Esophagus squamous epithelium (tissue), 4 donors: ENCODE results near the gene ZNF524.

Source experiments
- CTCF ChIP-seq, 6 experiments: fragments of 450-650 bp in 4 of 6; fragments of 200-600 bp in 2 of 6; sonication (generic) in 2 of 6; IDR thresholded peaks; one replicate each; pipeline ENCODE4 v1.5.1; 2016 to 2019; ENCODE audit warnings: antibody characterized with exemption in 6 of 6, mild to moderate bottlenecking in 4 of 6, moderate library complexity in 4 of 6
- POLR2A ChIP-seq, 4 donors: fragments of 450-650 bp; IDR thresholded peaks; one replicate each; pipeline ENCODE4 v1.6.1; 2017; ENCODE audit warnings: antibody characterized with exemption in 4 of 4, mild to moderate bottlenecking in 4 of 4, moderate library complexity in 3 of 4

GRCh38 chr19:55647732-55648584, 47.9 kb downstream of the ZNF524 start, which contains the start of gene CCDC106:
- TF ChIP-seq CTCF (IDR thresholded peaks at IDR 0.05) (peak in 1 of 6 experiments; percentile 15), POLR2A (IDR thresholded peaks at IDR 0.05) (peak in 1 of 4 donors; percentile 14)
